D721Med (cell line): Measurements from ENCODE around the gene VPS51.

Experiments used
- DNase-seq: peaks from one replicate; pipeline ENCODE4 v3.0.0; 2011; ENCODE audit warnings: low spot score; ENCODE audit not compliant: insufficient read length
- FAIRE-seq: peaks from 2 replicates; lab custom pipeline; 2011; peaks lifted over from hg19 to GRCh38; lab: Jason Lieb, UNC
- CTCF ChIP-seq: IDR thresholded peaks from 2 replicates; pipeline ENCODE4 v1.5.1; 2012; ENCODE audit warnings: mild to moderate bottlenecking, control low read depth; ENCODE audit not compliant: insufficient read depth; ENCODE audit errors: missing control alignments

Gene VPS51

GRCh38 chr11:65127473-65128181 is 31.6 kb downstream of the VPS51 start:
- TF ChIP-seq CTCF, result no peak
- no peak for FAIRE-seq
- no peak for DNase-seq

GRCh38 chr11:65128182-65129145 is 32.5 kb downstream of the VPS51 start:
- no peak for TF ChIP-seq CTCF
- no peak for DNase-seq
- FAIRE-seq, result no peak

- TF ChIP-seq CTCF, result no peak
- DNase-seq, result no peak
- FAIRE-seq, result no peak
Observed at GRCh38 chr11:65129649-65130441, 33.8 kb downstream of the VPS51 start.

- DNase-seq (no peak), FAIRE-seq (no peak)
- no peak for TF ChIP-seq CTCF
Observed at GRCh38 chr11:65130631-65131416, 34.8 kb downstream of the VPS51 start.

- TF ChIP-seq CTCF, result no peak
- FAIRE-seq, result no peak
- no peak for DNase-seq
Observed at GRCh38 chr11:65131417-65131776, 35.4 kb downstream of the VPS51 start.

GRCh38 chr11:65131895-65132237 is 35.9 kb downstream of the VPS51 start:
- TF ChIP-seq CTCF, result no peak
- DNase-seq (no peak), FAIRE-seq (no peak)
